ENCODE results near the gene ZNF521.
"Not testable (repeated sequence)": the region's sequence is repeated elsewhere in the genome, so short reads cannot be mapped to it uniquely, and the experiment has no call there.

The ZNF521 gene

DNA sequence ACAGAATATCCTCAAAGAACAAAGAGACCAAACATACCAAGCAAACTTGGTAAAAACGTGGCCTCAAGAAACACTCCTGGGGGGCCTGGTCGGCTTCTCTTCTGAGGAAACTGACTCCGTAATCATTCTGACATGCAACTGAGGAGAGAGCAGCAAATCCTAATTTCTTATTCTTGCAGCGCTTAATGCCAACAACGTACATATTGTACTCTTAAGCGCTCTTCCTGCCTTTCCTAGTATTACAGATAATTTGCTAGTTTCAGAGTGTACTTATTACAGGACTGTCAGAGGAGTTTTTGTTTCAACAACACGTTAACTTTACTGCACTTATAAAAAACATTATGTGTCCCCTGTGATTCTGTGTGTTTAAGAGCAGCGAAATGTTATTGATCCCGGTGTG is 64.9 kb downstream of the ZNF521 start:
- DNase-seq: no peak

DNA sequence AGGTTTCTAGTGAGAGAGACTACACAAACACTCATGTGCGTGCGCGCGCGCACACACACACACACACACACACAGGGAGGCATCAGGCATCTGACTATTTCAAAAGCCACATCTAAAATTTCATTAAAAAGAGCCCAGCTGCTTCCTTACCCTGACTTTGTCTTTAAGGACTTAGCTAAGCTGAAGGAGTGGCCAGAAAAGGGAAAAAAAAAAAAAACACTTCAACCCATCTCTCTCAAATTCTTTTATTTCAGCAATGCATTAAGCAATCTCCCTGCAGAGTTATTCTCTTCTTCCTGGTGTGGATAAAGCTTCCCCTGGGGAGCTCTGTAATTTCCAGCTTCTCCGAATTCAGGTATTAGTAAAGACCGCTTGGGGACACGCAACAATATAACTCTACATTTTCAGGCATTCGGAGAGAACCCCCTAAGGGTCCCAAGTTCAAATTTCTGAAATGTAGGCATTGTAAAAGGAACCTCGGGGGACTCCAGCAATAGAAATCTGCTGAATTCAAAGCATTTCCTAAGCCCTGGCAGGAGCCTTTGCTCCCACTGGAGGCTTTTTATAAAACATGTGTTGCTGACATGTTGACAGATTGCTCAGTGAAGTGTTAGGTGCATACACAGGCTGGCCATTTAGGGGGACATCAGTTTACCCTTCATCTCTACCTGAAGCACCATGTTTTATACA is 67.0 kb downstream of the ZNF521 start:
- DNase-seq: no peak

DNA sequence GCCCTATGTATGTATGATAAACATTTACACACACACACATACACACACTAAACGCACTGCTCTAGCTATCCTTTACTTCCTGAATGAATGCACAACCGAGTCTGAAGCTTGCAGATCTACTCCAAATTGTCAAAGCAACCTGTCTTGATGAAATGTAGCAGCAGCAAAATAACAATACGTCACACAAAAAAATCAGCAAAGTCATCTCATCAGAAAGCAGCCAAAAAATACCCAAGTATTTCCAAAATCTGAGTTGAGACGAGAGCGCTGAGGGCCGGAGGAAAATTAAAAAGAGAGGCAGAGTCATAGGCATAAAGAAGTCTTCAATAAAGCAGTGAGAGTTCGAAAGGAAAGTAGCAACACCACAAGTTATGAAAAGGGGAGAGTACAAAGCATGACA is 67.7 kb downstream of the ZNF521 start:
- DNase-seq: no peak

DNA sequence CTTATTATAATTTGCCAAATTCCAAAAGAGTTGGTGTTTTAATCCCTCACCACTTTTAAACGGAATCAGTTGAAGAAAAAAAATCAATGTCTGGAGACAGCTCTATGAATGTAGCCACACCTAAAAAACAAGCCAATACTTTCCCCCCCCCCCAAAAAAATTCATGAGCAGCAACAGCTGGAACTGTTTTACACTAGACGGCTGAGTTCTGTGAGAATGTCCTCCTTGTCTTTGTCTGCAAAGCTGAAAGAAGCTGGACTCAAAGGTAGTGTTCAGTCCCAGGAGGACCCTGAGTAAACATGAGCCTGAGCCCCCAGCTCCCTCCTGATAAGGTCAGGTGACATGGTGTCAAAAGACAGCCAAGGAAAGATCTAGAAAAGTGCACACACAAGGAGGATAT is 68.2 kb downstream of the ZNF521 start:
- DNase-seq: no peak

- no peak for DNase-seq
Measured at GRCh38 chr18:25282896-25283703, 68.9 kb downstream of the ZNF521 start.

DNA sequence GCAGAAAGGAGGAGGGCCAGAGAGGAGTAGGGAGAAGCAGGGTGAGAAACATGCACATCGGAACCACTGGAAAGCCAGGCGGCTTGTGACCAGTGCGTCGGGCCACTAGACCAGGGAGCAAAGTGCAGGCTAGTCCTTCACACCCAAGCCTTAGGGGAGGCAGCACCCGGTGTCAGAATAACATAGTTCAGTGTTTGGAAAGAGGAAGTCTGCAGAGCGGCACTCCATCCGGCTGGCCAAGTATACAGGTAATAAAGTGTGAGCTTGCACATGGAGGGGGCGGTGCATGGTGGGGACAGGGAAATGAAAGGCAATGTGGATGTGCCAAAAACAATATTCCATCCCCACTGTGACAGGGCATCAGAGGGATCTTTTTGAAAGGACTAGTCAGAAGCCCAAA is 69.7 kb downstream of the ZNF521 start:
- no peak for DNase-seq

DNA sequence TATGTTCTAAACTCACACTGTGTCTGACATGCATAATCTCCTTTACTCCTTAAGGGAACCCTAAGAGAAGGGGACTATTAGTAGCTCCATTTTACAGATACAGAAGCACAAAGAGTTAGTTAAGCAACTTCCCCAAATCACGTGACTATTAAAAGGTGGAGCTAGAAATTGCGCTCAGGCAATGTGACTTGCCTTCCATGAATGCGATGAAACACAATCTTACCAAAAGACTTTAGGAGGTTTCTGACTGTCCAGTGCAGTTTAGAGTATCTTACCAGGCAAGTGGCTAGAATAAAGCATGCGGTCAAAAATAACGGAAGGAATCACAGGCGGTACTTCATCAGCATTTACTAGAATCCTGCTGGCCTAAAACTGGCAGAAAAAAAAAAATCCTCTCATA is 70.4 kb downstream of the ZNF521 start:
- no peak for DNase-seq

GRCh38 chr18:25279961-25280360 is 72.0 kb downstream of the ZNF521 start:
- no peak for DNase-seq

DNA sequence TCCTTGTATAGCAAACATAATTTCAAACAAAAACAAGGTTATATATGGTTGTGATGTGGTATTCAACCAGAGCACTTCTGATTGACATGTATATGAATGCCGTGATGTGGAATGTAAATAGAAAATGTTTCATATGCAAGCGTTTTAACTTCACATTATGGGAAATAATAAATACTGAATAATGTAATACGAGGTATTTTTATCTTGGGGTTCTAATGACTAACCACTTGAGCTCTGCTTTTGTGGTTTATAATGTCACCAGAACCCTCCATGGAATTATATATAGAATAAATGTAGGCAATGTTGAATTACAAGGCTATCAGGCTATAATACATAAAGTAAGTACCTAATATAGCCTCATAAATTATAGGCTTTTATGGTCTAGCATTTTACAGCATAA is 72.4 kb downstream of the ZNF521 start:
- DNase-seq: no peak

DNA sequence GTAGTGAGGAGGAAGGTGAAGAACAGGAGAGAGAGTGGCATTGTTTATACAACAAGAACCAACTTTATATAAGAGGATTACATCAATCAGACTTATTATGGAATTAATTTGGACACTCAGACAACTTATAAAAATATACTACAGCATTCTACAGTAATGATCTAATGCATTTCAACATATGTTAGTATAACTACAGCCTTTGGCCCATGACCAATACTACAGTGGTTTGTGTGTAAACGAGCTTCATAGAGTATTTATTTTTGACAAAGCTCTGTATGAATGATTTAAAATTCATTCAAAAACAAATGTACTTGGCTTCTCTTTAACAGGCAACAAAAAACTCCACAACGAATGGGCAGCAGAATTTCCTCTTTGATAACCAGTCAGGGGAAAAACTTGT is 72.8 kb downstream of the ZNF521 start:
- no peak for DNase-seq

DNA sequence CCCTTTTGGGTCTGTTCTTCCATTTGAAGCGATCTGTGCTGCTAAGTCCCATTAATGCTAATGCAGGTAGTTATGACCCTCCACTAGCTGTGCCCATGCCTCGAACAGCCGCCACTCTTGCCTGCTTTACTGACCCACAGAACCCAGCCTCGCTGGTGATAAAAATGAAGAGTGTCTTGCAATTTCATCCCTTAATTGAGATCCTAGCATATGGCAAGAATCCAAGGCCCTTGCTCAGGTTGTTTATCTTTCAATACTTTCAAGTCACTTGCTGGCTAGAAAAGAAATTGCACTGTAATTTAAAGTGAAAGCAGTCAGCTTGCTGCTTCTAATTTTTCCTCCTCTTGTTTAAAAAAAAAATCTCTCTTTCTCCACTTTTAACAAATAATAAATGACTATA is 73.6 kb downstream of the ZNF521 start:
- DNase-seq: no peak

DNA sequence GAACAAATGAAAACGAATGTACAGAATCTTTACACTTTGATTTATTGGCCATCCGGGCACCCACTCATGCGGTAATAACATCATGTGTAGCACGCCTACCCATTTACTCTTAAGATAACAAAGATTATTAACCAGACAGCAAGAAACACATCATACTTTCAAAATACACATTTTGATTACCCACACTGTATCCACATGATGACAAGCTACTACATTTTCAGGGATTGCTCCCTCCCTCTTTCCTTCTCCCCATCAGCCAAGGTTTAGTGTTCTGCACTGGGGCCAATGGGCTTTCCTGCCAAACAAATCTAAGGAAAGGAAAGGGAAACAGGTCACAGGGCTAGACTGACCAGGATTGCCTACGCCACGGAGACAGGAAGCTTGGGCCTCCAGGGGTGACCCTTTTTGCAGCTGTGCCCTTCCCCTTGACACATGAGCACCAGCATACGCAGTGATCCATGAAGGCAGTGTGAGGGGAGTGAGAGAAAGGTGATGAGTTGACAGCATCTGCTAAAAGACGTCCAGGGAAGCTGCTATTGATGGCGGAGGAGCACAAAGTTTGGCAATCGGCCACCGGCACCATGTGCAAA is 76.5 kb downstream of the ZNF521 start:
- no peak for DNase-seq

- no peak for DNase-seq
Measured at GRCh38 chr18:25274926-25275325, 77.0 kb downstream of the ZNF521 start.

- DNase-seq: not testable (repeated sequence)
Measured at GRCh38 chr18:25266931-25267527, 84.9 kb downstream of the ZNF521 start.

DNA sequence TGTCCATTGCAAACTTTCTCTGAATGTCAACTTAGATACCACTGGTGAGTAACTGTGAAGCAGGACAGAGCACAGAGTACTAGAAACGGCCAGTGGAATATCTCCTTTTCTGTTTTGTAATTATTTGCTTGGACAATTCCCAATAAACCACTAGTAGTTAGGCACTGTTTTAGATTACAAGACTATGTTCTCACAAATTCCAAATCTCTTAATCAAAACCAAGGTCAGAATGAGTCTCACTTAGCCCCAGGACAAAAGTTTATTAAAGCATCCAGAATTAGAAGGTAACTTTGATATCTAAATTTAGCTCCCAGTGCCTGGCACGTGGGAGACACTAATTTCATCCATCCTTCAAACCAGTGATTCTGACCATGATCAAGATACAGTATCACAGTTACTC is 89.0 kb downstream of the ZNF521 start:
- DNase-seq: no peak

DNA sequence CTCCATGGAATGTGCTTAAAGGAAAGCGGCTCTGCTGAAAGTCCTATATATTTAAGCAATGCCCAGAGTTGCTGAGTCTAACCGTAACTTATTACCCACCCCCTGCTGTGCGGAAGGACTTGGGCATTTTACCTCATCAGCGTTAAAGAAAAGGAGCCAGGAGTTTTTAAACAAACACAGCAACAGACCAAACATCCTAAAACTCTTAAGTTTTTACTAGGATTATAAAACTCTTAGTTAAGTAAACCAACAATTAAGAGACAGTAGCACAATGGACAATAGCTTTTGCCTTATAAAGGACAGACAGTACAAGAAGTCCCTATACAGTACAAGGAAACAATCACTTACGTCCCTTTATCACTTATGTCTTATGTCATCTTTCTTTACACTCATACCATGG is 90.2 kb downstream of the ZNF521 start:
- no peak for DNase-seq

DNA sequence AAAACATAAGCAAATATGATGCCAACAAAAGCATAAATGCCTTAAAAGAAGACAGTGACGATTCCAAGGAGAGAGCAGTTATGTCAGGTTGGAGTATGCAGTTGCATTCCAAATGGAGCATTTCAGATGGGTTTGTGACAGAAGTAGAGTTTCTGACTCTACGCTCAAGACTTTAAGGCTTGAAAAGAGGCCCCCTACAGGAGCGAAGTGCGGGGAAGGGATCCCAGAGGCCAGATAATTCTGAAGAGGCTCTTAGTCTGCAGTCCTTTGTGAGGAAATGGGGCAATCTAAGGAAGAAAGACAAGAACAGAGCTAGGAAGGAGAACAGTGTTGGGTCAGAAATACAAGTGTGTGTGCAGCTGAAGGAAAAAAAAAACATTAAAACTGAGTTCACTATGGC is 95.5 kb downstream of the ZNF521 start:
- DNase-seq: no peak

DNA sequence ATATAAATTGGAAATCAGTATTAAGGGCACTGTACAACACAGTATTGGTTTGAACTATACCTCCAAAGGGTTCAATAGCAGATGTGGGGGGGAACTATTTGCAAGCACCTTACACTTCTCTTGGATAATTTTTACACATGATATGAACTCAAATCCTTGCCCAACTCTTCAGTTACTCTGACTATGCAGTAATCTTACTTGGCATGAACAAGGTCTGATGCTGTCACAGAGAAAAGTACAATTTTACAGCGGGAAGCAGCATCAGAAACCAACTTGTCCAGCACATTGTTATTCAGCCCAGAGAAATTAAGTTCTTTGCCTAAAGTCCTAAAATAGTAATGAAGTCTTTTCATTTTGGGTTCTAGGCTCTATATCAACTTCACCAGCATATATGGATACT is 98.2 kb downstream of the ZNF521 start:
- DNase-seq: no peak

DNA sequence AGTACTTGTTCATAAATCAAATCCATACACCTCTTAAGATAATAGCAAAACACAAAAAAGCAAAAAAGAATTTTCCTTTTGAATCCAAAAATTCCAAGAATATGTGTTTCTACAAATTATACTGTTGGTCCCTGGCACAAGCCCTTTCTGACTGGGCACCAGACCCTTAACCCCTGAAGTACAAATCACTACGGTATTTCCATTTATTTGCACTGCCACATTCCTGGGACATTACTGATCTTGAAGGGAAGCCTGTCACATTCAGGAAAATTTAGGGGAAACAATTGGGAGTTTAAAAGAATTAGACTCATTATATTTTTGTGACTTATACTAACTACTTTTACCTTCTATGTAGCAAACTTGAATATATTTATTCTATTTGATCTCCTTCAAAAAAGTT is 98.8 kb downstream of the ZNF521 start:
- no peak for DNase-seq

GRCh38 chr18:25251068-25251467 is 100.9 kb downstream of the ZNF521 start:
- no peak for DNase-seq

DNA sequence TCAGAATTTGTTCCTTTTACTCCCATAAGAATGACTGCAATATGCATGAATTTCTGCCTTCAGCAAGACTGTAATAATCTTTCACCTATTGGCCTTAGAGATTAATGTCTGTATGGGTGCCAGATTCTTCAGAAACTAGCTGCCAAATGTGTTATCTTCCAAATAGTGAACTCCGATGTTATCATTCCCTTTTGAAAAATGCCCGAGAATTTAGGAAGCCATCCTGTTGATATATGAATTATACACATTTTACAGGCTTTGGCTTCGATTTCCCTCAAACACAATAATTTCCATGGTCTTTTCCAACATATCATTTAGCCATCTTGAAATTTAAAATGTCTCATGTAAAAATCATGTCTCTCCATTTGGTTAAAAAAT is 101.5 kb downstream of the ZNF521 start:
- no peak for DNase-seq

- DNase-seq: no peak
Measured at GRCh38 chr18:25248755-25249154, 103.2 kb downstream of the ZNF521 start.

GRCh38 chr18:25247725-25248124 is 104.2 kb downstream of the ZNF521 start:
- DNase-seq: no peak
